ENCODE measurements around the gene PITPNM1. TPM values are rescaled to one million over a fixed set of nuclear protein-coding genes. Genes with fewer than 3 reads are reported as not detected.
A peak's percentile ranks its signal among the peaks of the same experiment; 100 is the strongest.

PITPNM1 gene
- total and polyA plus RNA-seq, 2 of the 13 experiments (the other 11 are each of a cell fraction or from before 2014, with no cell fraction given): 8.2 to 8.5 TPM

DNA sequence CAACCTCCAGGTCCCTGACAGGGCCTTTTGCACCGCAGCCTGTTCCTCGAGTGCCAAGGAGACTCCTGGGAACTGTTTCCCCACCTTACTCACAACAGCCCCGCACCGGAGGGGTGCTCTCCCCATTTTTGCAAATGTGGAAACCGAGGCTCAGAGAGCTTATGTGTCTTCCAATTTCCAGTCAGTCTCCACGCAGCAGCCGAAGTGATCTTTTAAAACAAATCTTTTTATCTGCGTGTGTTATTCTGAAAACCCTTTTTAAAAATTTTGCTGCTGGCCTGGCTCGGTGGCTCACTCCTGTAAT lies 35.7 kb downstream of the PITPNM1 start (continued):
- TF ChIP-seq BCL6 (CRISPR knock-in tag; IDR thresholded peaks at IDR 0.05) (0 out of 2 replicates have a peak, but pooled peaks have one; percentile 6), ZSCAN31 (CRISPR knock-in tag; IDR thresholded peaks at IDR 0.05; ENCODE audit: low read depth) (0 out of 2 replicates have a peak, but pooled peaks have one; percentile 44), RXRA (CRISPR knock-in tag; IDR thresholded peaks at IDR 0.05) (no peak), ZFP90 (CRISPR knock-in tag; IDR thresholded peaks at IDR 0.05; ENCODE audit: borderline replicate concordance) (no peak), ZNF484 (CRISPR knock-in tag; IDR thresholded peaks at IDR 0.05; ENCODE audit: borderline replicate concordance, low read depth) (no peak), TCF7L2 (IDR thresholded peaks at IDR 0.05; ENCODE audit: low read depth, low read length) (no peak), TGIF2 (CRISPR knock-in tag; IDR thresholded peaks at IDR 0.05) (0 out of 2 replicates have a peak, but pooled peaks have one; percentile 3), YEATS4 (CRISPR knock-in tag; IDR thresholded peaks at IDR 0.05; ENCODE audit: borderline replicate concordance) (no peak), ZNF501 (CRISPR knock-in tag; IDR thresholded peaks at IDR 0.05) (peak; percentile 8; the same call in 1 of the 2 replicates), SIX4 (CRISPR knock-in tag; IDR thresholded peaks at IDR 0.05) (no peak), ZBTB7A (CRISPR knock-in tag; IDR thresholded peaks at IDR 0.05) (0 out of 2 replicates have a peak, but pooled peaks have one; percentile 2), HNRNPUL1 (IDR thresholded peaks at IDR 0.05; ENCODE audit: low read depth, low read length) (no peak)
- TF ChIP-seq, protein P1, sequence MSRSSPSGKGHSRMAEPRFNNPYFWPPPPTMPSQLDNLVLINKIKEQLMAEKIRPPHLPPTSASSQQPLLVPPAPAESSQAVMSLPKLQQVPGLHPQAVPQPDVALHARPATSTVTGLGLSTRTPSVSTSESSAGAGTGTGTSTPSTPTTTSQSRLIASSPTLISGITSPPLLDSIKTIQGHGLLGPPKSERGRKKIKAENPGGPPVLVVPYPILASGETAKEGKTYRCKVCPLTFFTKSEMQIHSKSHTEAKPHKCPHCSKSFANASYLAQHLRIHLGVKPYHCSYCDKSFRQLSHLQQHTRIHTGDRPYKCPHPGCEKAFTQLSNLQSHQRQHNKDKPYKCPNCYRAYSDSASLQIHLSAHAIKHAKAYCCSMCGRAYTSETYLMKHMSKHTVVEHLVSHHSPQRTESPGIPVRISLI (CRISPR knock-in tag; IDR thresholded peaks at IDR 0.05; ENCODE audit: borderline replicate concordance): no peak
- TF ChIP-seq, protein P2, sequence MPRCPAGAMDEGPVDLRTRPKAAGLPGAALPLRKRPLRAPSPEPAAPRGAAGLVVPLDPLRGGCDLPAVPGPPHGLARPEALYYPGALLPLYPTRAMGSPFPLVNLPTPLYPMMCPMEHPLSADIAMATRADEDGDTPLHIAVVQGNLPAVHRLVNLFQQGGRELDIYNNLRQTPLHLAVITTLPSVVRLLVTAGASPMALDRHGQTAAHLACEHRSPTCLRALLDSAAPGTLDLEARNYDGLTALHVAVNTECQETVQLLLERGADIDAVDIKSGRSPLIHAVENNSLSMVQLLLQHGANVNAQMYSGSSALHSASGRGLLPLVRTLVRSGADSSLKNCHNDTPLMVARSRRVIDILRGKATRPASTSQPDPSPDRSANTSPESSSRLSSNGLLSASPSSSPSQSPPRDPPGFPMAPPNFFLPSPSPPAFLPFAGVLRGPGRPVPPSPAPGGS (CRISPR knock-in tag; IDR thresholded peaks at IDR 0.05): no peak
- TF ChIP-seq, protein P3, sequence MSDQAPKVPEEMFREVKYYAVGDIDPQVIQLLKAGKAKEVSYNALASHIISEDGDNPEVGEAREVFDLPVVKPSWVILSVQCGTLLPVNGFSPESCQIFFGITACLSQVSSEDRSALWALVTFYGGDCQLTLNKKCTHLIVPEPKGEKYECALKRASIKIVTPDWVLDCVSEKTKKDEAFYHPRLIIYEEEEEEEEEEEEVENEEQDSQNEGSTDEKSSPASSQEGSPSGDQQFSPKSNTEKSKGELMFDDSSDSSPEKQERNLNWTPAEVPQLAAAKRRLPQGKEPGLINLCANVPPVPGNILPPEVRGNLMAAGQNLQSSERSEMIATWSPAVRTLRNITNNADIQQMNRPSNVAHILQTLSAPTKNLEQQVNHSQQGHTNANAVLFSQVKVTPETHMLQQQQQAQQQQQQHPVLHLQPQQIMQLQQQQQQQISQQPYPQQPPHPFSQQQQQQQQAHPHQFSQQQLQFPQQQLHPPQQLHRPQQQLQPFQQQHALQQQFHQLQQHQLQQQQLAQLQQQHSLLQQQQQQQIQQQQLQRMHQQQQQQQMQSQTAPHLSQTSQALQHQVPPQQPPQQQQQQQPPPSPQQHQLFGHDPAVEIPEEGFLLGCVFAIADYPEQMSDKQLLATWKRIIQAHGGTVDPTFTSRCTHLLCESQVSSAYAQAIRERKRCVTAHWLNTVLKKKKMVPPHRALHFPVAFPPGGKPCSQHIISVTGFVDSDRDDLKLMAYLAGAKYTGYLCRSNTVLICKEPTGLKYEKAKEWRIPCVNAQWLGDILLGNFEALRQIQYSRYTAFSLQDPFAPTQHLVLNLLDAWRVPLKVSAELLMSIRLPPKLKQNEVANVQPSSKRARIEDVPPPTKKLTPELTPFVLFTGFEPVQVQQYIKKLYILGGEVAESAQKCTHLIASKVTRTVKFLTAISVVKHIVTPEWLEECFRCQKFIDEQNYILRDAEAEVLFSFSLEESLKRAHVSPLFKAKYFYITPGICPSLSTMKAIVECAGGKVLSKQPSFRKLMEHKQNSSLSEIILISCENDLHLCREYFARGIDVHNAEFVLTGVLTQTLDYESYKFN (CRISPR knock-in tag; conservative IDR thresholded peaks at IDR 0.05): peak; percentile 4; the same call in 1 of the 2 replicates
- TF ChIP-seq, protein P4, sequence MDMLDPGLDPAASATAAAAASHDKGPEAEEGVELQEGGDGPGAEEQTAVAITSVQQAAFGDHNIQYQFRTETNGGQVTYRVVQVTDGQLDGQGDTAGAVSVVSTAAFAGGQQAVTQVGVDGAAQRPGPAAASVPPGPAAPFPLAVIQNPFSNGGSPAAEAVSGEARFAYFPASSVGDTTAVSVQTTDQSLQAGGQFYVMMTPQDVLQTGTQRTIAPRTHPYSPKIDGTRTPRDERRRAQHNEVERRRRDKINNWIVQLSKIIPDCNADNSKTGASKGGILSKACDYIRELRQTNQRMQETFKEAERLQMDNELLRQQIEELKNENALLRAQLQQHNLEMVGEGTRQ (IDR thresholded peaks at IDR 0.05; ENCODE audit: low read depth, low read length): no peak
- TF ChIP-seq, protein P4 (CRISPR knock-in tag; IDR thresholded peaks at IDR 0.05; ENCODE audit: borderline replicate concordance): no peak
- TF ChIP-seq, protein P5, sequence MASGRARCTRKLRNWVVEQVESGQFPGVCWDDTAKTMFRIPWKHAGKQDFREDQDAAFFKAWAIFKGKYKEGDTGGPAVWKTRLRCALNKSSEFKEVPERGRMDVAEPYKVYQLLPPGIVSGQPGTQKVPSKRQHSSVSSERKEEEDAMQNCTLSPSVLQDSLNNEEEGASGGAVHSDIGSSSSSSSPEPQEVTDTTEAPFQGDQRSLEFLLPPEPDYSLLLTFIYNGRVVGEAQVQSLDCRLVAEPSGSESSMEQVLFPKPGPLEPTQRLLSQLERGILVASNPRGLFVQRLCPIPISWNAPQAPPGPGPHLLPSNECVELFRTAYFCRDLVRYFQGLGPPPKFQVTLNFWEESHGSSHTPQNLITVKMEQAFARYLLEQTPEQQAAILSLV (CRISPR knock-in tag; IDR thresholded peaks at IDR 0.05; ENCODE audit: borderline replicate concordance): no peak
- TF ChIP-seq, protein P6, sequence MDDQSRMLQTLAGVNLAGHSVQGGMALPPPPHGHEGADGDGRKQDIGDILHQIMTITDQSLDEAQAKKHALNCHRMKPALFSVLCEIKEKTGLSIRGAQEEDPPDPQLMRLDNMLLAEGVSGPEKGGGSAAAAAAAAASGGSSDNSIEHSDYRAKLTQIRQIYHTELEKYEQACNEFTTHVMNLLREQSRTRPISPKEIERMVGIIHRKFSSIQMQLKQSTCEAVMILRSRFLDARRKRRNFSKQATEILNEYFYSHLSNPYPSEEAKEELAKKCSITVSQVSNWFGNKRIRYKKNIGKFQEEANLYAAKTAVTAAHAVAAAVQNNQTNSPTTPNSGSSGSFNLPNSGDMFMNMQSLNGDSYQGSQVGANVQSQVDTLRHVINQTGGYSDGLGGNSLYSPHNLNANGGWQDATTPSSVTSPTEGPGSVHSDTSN (CRISPR knock-in tag; IDR thresholded peaks at IDR 0.05; ENCODE audit: borderline replicate concordance): no peak

All from HepG2 (cell line).